Astrocyte of the cerebellum (primary cell): ENCODE results near the gene KCTD16.

Experiments used
- DNase-seq: peaks from one replicate; pipeline ENCODE4 v3.0.0-alpha.2; 2011; ENCODE audit warnings: low read depth
- H3K4me3 ChIP-seq: 2 replicates; pipeline ENCODE4 v1.5.1; 2011; ENCODE audit warnings: mild to moderate bottlenecking, low read depth, low read length, moderate library complexity
- in situ Hi-C: cut with HindIII; loops from 2 replicates; pipeline ENCODE4 v1.10.0; 2017; ENCODE audit warnings: low sequenced_read_pairs
- TF ChIP-seq, protein P1 (sequence below): IDR thresholded peaks from 2 replicates; pipeline ENCODE4 v1.5.1; 2012; ENCODE audit warnings: low read length, low read depth, moderate library complexity, mild to moderate bottlenecking; ENCODE audit errors: missing control alignments

KCTD16 gene

GRCh38 chr5:144191998-144192397, 21.3 kb downstream of the KCTD16 start:
- no peak overlapping the region for H3K4me3 ChIP-seq
- in situ Hi-C loops: no loop called here
- no peak for DNase-seq
- TF ChIP-seq, protein P1, sequence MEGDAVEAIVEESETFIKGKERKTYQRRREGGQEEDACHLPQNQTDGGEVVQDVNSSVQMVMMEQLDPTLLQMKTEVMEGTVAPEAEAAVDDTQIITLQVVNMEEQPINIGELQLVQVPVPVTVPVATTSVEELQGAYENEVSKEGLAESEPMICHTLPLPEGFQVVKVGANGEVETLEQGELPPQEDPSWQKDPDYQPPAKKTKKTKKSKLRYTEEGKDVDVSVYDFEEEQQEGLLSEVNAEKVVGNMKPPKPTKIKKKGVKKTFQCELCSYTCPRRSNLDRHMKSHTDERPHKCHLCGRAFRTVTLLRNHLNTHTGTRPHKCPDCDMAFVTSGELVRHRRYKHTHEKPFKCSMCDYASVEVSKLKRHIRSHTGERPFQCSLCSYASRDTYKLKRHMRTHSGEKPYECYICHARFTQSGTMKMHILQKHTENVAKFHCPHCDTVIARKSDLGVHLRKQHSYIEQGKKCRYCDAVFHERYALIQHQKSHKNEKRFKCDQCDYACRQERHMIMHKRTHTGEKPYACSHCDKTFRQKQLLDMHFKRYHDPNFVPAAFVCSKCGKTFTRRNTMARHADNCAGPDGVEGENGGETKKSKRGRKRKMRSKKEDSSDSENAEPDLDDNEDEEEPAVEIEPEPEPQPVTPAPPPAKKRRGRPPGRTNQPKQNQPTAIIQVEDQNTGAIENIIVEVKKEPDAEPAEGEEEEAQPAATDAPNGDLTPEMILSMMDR: peak; percentile 40

DNA sequence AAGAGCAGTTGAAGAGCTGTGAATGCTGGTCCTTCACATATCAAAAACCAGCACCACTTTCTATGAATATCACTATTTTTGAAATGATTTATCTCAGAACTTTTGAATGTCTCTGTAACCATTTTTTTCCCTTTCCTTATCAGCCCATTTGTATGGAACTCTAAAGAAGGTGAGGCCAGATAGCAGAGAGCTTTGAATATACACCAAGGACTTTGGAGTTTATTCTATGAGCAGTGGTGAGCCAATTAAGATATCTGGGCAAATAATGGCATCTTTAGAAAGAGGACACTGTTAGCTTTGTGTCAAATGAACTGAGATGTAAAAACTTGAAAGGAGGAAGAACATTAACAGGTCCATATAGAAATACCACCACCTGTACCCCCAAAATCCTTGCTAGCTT, 22.0 kb downstream of the KCTD16 start:
- DNase-seq: no peak
- in situ Hi-C loops: no loop called here
- TF ChIP-seq, protein P1: no peak
- H3K4me3 ChIP-seq: no peak overlapping the region

- in situ Hi-C loops: no loop called here
- H3K4me3 ChIP-seq: no peak overlapping the region
- TF ChIP-seq, protein P1: no peak
- DNase-seq: no peak
Observed at GRCh38 chr5:144194144-144194543, 23.5 kb downstream of the KCTD16 start.

GRCh38 chr5:144195448-144195847, 24.8 kb downstream of the KCTD16 start:
- no peak overlapping the region for H3K4me3 ChIP-seq
- TF ChIP-seq, protein P1: no peak
- DNase-seq: no peak
- in situ Hi-C loops: no loop called here

DNA sequence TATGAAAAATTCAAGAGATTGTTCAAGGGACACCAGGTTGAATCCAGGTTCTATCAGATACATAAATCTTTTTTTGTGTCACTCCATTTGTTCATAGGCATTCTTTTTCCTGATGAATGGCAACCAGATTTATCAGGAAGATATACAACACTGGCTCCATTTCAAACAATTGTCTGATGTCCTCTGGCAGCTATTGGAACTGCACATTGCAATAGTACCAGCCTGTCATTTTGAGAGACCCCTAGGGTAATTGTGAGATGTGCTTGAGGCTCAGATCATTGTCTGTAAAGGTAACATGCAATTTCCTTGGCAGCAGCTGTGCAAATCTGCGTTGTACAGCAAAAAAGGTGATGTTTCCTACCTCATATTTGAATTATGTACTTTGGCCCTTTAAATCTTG, 25.9 kb downstream of the KCTD16 start:
- TF ChIP-seq, protein P1: no peak
- no peak for DNase-seq
- no peak overlapping the region for H3K4me3 ChIP-seq
- in situ Hi-C loops: no loop called here

GRCh38 chr5:144198386-144198785, 27.7 kb downstream of the KCTD16 start:
- DNase-seq: no peak
- in situ Hi-C loops: no loop called here
- TF ChIP-seq, protein P1: no peak
- no peak overlapping the region for H3K4me3 ChIP-seq

- in situ Hi-C loops: no loop called here
- DNase-seq: no peak
- TF ChIP-seq, protein P1: no peak
Observed at GRCh38 chr5:144201588-144201987, 30.9 kb downstream of the KCTD16 start.

More at GRCh38 chr5:144201588-144201987, 30.9 kb downstream of the KCTD16 start:
- H3K4me3 ChIP-seq: no peak overlapping the region
